Stomach (tissue), 9 donors: Measurements from ENCODE around the gene BBLN. TPM values are rescaled to one million over a fixed set of nuclear protein-coding genes. Genes with fewer than 3 reads are reported as not detected.

Experiments
- DNase-seq, 2 donors: peaks; one replicate each; pipeline versions ENCODE4 v3.0.0 to v3.0.0-alpha.2; 2013 to 2019
- H3K27ac ChIP-seq, 5 donors: fragments of 200-600 bp in 4 of 5; sonication (generic) in 4 of 5; one replicate each; pipeline ENCODE4 v1.5.1; 2013 to 2019; ENCODE audit warnings: mild to moderate bottlenecking in 1 of 5, moderate library complexity in 1 of 5
- H3K27me3 ChIP-seq, 3 donors: fragments of 200-600 bp; sonication (generic); one replicate each; pipeline ENCODE4 v1.5.1; 2017 to 2019; ENCODE audit warnings: mixed run types in 1 of 3
- H3K36me3 ChIP-seq, 4 donors: fragments of 200-600 bp; sonication (generic); 1 replicate in 3 of 4; 2 replicates in 1 of 4; pipeline ENCODE4 v1.5.1; 2016 to 2019
- H3K4me1 ChIP-seq, 4 donors: fragments of 200-600 bp; sonication (generic); one replicate each; pipeline ENCODE4 v1.5.1; 2016 to 2019
- H3K4me3 ChIP-seq, 4 donors: fragments of 200-600 bp; sonication (generic) in 3 of 4; one replicate each; pipeline ENCODE4 v1.5.1; 2016 to 2019; ENCODE audit warnings: mild to moderate bottlenecking in 1 of 4
- H3K9me3 ChIP-seq, 4 donors: fragments of 200-600 bp; sonication (generic); one replicate each; pipeline ENCODE4 v1.5.1; 2016 to 2019
- EP300 ChIP-seq: sonication (generic); formaldehyde crosslinking; IDR thresholded peaks from one replicate; pipeline ENCODE4 v1.6.1; 2017; ENCODE audit warnings: antibody characterized with exemption
- POLR2A ChIP-seq, 4 donors: fragments of 450-650 bp; IDR thresholded peaks; one replicate each; pipeline ENCODE4 v1.6.1; 2016; ENCODE audit warnings: antibody characterized with exemption in 4 of 4, control low read depth in 2 of 4, mild to moderate bottlenecking in 1 of 4, moderate library complexity in 1 of 4
- POLR2AphosphoS5 ChIP-seq, 3 donors: sonication (generic); formaldehyde crosslinking; IDR thresholded peaks; one replicate each; pipeline ENCODE4 v1.6.1; 2016; ENCODE audit warnings: antibody characterized with exemption in 3 of 3
- WGBS, 5 donors: extraction: QIAGEN DNeasy Blood & Tissue Kit in 3 of 5; methylation state at CpG; one replicate each; pipeline versions ENCODE4 v1.1.5 to v1.1.7; 2013 to 2018; 5-methylcytosine and 5-hydroxymethylcytosine counted together
- intact Hi-C: fragments of 100-400 bp; cut with DNase I; formaldehyde crosslinking; loops from one replicate; pipeline ENCODE4 v1.15.1; 2023; ENCODE audit warnings: low total_unique reads
- polyA plus RNA-seq, 3 donors: library from polyadenylated mRNA; stranded (reverse); fragments of 200-250 nt; gene quantifications; one replicate each; pipeline ENCODE4 v1.2.3, GENCODE V29; 2013
- total RNA-seq, 5 donors: library from RNA; depleted of rRNA; stranded (reverse); fragments of >200 nt; gene quantifications; one replicate each; pipeline versions ENCODE4 v1.1.0 to v1.2.3, GENCODE V29; 2014 to 2016
- TF ChIP-seq, protein P1 (sequence below), 7 experiments: fragments of 450-650 bp in 4 of 7; fragments of 200-600 bp in 3 of 7; sonication (generic) in 3 of 7; IDR thresholded peaks; one replicate each; pipeline ENCODE4 v1.5.1; 2016 to 2019; ENCODE audit warnings: antibody characterized with exemption in 7 of 7, control low read depth in 2 of 7, mild to moderate bottlenecking in 1 of 7
- donor health status: healthy with polysubstance abuse.
- donor health status: Bipolar disorder and iron deficiency.
- donor health status: healthy.

The BBLN gene
- total and polyA plus RNA-seq, 8 donors, result 17.8 to 193 (median 147) TPM; not detected in 1

DNA sequence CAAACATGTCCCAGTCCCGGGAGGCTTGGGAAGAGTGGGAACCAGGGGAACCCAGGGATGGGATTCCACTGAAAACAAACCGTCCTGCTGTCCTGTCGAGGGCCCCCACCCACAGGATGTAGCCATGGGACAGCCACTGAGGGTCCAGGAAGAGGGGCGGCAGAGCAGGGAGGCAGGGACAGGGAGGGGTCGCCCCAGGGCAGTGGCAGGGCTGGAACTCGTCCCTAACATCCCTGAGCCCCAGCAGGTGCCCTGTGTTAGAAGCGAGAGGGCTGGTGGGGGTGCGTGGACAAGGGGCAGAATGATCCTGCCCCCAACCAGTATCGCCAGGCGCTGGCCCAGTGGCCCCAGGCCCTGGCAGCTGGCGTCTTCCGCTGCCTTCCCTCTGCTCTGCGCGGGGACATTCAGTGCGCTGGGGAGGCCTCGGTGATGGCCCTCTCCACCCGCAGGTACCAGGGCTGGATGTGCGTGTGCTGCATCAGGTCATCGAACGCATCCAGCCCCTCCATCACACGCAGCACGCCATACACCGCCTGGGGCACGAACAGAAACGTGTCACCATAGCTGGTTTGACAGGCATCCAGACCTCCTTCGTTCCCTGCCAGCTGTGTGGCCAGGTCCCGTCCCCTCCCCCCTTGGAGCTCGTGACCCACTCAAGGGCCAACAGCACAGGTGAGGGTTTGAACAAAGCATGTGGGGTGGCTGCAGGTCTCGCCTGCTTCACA lies 39.2 kb upstream of the BBLN start:
- Histone ChIP-seq H3K4me3 (no peak overlapping the region), H3K27me3 (no peaks in the 10 kb centered on the region), H3K4me1 (peaks cover 12 to 40% (median 37%) of the 10 kb centered on the region in 4 donors), H3K9me3 (no peaks in the 10 kb centered on the region), H3K36me3 (peaks cover 36 to 56% (median 53%) of the 10 kb centered on the region in 4 donors), H3K27ac (no peak overlapping the region)
- DNase-seq, result peak in 1 of 2 donors; percentile 22
- WGBS, 5 donors, result 83 to 87% (median 85%) methylated on average over 10 to 29 of the region's 29 CpGs
- intact Hi-C loops, result no loop called here
- TF ChIP-seq, protein P1, sequence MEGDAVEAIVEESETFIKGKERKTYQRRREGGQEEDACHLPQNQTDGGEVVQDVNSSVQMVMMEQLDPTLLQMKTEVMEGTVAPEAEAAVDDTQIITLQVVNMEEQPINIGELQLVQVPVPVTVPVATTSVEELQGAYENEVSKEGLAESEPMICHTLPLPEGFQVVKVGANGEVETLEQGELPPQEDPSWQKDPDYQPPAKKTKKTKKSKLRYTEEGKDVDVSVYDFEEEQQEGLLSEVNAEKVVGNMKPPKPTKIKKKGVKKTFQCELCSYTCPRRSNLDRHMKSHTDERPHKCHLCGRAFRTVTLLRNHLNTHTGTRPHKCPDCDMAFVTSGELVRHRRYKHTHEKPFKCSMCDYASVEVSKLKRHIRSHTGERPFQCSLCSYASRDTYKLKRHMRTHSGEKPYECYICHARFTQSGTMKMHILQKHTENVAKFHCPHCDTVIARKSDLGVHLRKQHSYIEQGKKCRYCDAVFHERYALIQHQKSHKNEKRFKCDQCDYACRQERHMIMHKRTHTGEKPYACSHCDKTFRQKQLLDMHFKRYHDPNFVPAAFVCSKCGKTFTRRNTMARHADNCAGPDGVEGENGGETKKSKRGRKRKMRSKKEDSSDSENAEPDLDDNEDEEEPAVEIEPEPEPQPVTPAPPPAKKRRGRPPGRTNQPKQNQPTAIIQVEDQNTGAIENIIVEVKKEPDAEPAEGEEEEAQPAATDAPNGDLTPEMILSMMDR (IDR thresholded peaks at IDR 0.05), result no peak
- no peak for TF ChIP-seq POLR2A (IDR thresholded peaks at IDR 0.05)
- no peak for TF ChIP-seq EP300
- TF ChIP-seq POLR2AphosphoS5 (IDR thresholded peaks at IDR 0.05), result no peak

DNA sequence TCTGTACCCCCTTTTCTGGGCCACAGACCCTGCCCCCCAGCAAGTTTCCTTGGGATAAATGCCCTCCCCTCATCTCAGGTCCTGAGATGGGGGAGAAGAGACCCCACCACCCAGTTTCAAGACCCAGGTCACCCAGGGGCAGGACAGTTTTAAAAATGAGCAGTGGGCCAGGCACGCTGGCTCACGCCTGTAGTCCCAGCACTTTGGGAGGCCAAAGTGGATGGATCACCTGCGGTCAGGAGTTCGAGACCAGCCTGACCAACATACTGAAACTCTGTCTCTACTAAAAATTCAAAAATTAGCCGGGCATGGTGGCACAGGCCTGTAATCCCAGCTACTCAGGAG lies 38.6 kb upstream of the BBLN start:
- Histone ChIP-seq H3K36me3 (peaks cover 36 to 56% (median 53%) of the 10 kb centered on the region in 4 donors), H3K27ac (no peak overlapping the region), H3K27me3 (no peaks in the 10 kb centered on the region), H3K4me3 (no peak overlapping the region), H3K4me1 (peaks cover 14 to 40% (median 37%) of the 10 kb centered on the region in 4 donors), H3K9me3 (no peaks in the 10 kb centered on the region)
- intact Hi-C loops, result no loop called here
- WGBS, 5 donors, result 89 to 97% (median 93%) methylated on average over 3 to 5 of the region's 5 CpGs
- TF ChIP-seq POLR2A (IDR thresholded peaks at IDR 0.05) (no peak), EP300 (no peak), POLR2AphosphoS5 (IDR thresholded peaks at IDR 0.05) (no peak)
- TF ChIP-seq, protein P1 (IDR thresholded peaks at IDR 0.05), result no peak
- no peak for DNase-seq

DNA sequence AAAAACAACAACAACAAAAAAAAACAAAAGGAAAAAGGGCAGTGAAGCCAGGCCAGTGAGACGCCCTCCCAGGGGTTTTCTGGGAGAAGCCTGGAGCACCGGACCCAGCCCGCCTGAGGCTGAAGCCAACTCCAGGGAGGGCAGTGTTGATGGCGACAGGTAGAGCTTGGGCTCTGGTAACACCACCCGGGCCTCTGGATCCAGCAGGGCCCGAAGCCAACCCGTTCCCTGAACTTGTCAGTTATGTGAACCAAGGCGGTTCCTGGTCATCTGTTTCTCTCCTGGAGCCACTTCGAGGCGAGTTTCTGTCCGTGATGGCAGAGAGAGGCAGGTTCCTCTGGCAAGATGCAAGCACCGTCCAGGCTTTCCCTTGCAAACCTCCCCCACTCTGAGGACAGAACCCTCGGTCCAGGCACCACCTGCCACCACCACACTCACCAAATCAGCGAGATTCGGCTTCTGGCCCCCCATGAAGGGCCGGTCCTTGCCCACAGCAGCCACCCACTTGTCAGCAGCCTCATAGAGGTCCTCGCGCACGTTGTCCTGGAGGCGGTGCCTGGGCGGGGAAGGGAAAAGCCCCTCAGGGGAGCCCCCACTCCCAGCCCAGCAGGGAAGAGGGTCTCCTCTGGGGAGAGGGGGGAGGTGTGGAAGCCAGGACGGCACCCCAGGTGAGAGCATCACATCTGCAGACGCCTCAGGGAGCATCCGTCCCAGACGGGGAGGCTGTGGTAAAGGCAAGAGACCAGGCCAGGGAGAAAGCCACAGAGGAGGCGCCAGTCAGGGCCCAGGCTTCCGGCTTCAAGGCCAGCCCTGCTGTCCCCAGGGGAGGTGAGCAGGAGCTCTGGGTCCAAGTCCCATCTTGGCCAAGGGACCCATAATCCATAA lies 37.9 kb upstream of the BBLN start:
- Histone ChIP-seq H3K4me3 (no peak overlapping the region), H3K27ac (no peak overlapping the region), H3K27me3 (no peaks in the 10 kb centered on the region), H3K9me3 (no peaks in the 10 kb centered on the region), H3K36me3 (peaks cover 36 to 56% (median 53%) of the 10 kb centered on the region in 4 donors), H3K4me1 (peaks cover 20 to 40% (median 36%) of the 10 kb centered on the region in 4 donors)
- TF ChIP-seq POLR2A (IDR thresholded peaks at IDR 0.05), result no peak
- TF ChIP-seq, protein P1 (IDR thresholded peaks at IDR 0.05), result no peak
- no peak for TF ChIP-seq POLR2AphosphoS5 (IDR thresholded peaks at IDR 0.05)
- TF ChIP-seq EP300, result no peak
- WGBS, 5 donors, result 86 to 93% (median 89%) methylated on average over 17 to 27 of the region's 27 CpGs
- DNase-seq, result peak in 1 of 2 donors; percentile 22
- intact Hi-C loops, result no loop called here

DNA sequence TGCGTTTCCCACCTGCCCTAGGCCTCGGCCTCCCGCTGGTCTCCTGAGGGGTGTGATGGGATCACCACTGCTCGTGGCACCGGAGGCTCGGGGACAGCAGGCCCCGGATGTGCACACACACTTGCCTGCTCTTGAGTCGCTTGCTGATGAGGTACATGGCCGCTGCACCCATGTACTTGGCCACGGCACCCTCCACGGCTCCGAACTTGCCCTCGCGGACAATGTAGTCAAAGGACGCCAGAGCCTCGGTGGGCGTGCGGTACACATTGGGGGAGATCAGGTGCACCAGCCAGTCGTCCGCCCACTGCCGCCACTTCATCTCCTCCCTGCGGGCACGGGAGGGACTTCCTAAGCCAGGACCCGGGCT lies 37.3 kb upstream of the BBLN start:
- intact Hi-C loops, result no loop called here
- H3K4me3 ChIP-seq, result no peak overlapping the region
- H3K9me3 ChIP-seq, result no peaks in the 10 kb centered on the region
- 95 to 98% (median 96%) methylated on average over 7 to 24 of the region's 24 CpGs for WGBS, 5 donors
- H3K36me3 ChIP-seq, result peaks cover 36 to 56% (median 53%) of the 10 kb centered on the region in 4 donors
- H3K27me3 ChIP-seq, result no peaks in the 10 kb centered on the region
- TF ChIP-seq, protein P1 (IDR thresholded peaks at IDR 0.05), result no peak
- TF ChIP-seq POLR2A (IDR thresholded peaks at IDR 0.05) (no peak), EP300 (no peak), POLR2AphosphoS5 (IDR thresholded peaks at IDR 0.05) (no peak)
- H3K4me1 ChIP-seq, result peaks cover 20 to 33% (median 30%) of the 10 kb centered on the region in 4 donors
- H3K27ac ChIP-seq, result no peak overlapping the region
- DNase-seq, result peak in 1 of 2 donors; percentile 23
